Measurements from ENCODE around the gene SCG2. TPM values are rescaled to one million over a fixed set of nuclear protein-coding genes. Genes with fewer than 3 reads are reported as not detected.

Gene SCG2
- 2.0 to 2.3 TPM (median 2.0 TPM) in 3 replicates for total RNA-seq

- TF ChIP-seq CTCF (IDR thresholded peaks at IDR 0.05; ENCODE audit: unreplicated experiment): peak; percentile 76
- DNase-seq (ENCODE audit: low spot score in 2 of 2, unreplicated experiment in 2 of 2): peak; percentile 76 to 79
- H3K36me3 Mint-ChIP-seq: no peaks in the 10 kb centered on the region
- no peak within 1 kb of the TSS for H3K4me3 Mint-ChIP-seq
- H3K9me3 Mint-ChIP-seq: no peaks in the 10 kb centered on the region
- H3K4me1 Mint-ChIP-seq: peaks cover 2% of the 10 kb centered on the region
- peaks cover 33% of the 10 kb centered on the region for H3K27me3 Mint-ChIP-seq (ENCODE audit: low read depth)
- H3K27ac Mint-ChIP-seq: no peak within 1 kb of the TSS
These were observed at the start of gene SCG2 for GRCh38 chr2:223601932-223602666. SCG2 (minus strand) TSS chr2:223602361; CDS start chr2:223599282, 3,079 bp downstream.

- no peak for TF ChIP-seq CTCF (IDR thresholded peaks at IDR 0.05; ENCODE audit: unreplicated experiment)
- H3K36me3 Mint-ChIP-seq: peaks cover 5% of the 10 kb centered on the region
- DNase-seq (ENCODE audit: low spot score in 2 of 2, unreplicated experiment in 2 of 2): no peak
- no peak overlapping the region for H3K27ac Mint-ChIP-seq
- H3K4me3 Mint-ChIP-seq: no peak overlapping the region
- H3K27me3 Mint-ChIP-seq (ENCODE audit: low read depth): peaks cover 28% of the 10 kb centered on the region
- H3K9me3 Mint-ChIP-seq: peaks cover 8% of the 10 kb centered on the region
- H3K4me1 Mint-ChIP-seq: peaks cover 12% of the 10 kb centered on the region
These were observed 47.7 kb upstream of the SCG2 start for GRCh38 chr2:223649554-223650533.

GRCh38 chr2:223648755-223649154 lies 46.6 kb upstream of the SCG2 start:
- no peak for TF ChIP-seq CTCF (IDR thresholded peaks at IDR 0.05; ENCODE audit: unreplicated experiment)
- Mint-ChIP-seq H3K4me3 (no peak overlapping the region), H3K4me1 (peaks cover 12% of the 10 kb centered on the region), H3K9me3 (peaks cover 8% of the 10 kb centered on the region), H3K36me3 (peaks cover 5% of the 10 kb centered on the region), H3K27ac (no peak overlapping the region), H3K27me3 (ENCODE audit: low read depth) (peaks cover 28% of the 10 kb centered on the region)
- DNase-seq (ENCODE audit: low spot score in 2 of 2, unreplicated experiment in 2 of 2): no peak

GRCh38 chr2:223647258-223647952 lies 45.2 kb upstream of the SCG2 start:
- Mint-ChIP-seq H3K4me1 (peaks cover 12% of the 10 kb centered on the region), H3K4me3 (no peak overlapping the region), H3K27me3 (ENCODE audit: low read depth) (peaks cover 30% of the 10 kb centered on the region), H3K27ac (no peak overlapping the region), H3K9me3 (peaks cover 6% of the 10 kb centered on the region), H3K36me3 (peaks cover 5% of the 10 kb centered on the region)
- DNase-seq (ENCODE audit: low spot score in 2 of 2, unreplicated experiment in 2 of 2): no peak
- TF ChIP-seq CTCF (IDR thresholded peaks at IDR 0.05; ENCODE audit: unreplicated experiment): no peak

GRCh38 chr2:223644136-223644535 lies 42.0 kb upstream of the SCG2 start:
- H3K4me3 Mint-ChIP-seq: no peak overlapping the region
- no peak for DNase-seq (ENCODE audit: low spot score in 2 of 2, unreplicated experiment in 2 of 2)
- no peak overlapping the region for H3K27ac Mint-ChIP-seq
- H3K9me3 Mint-ChIP-seq: peaks cover 8% of the 10 kb centered on the region
- peaks cover 26% of the 10 kb centered on the region for H3K4me1 Mint-ChIP-seq
- H3K36me3 Mint-ChIP-seq: peaks cover 3% of the 10 kb centered on the region
- no peak for TF ChIP-seq CTCF (IDR thresholded peaks at IDR 0.05; ENCODE audit: unreplicated experiment)
- H3K27me3 Mint-ChIP-seq (ENCODE audit: low read depth): peaks cover 23% of the 10 kb centered on the region

Data from mesothelial cell of epicardium (in vitro differentiated cells).